MV-4-11 (cell line): Measurements from ENCODE around the gene BBLN.
"Not testable (repeated sequence)": the region's sequence is repeated elsewhere in the genome, so short reads cannot be mapped to it uniquely, and the experiment has no call there.

Experiments used
- DNase-seq: peaks from one replicate; lab custom pipeline; 2025; lab: John Stamatoyannopoulos, UW

BBLN gene

GRCh38 chr9:128124873-128125579, 35.0 kb upstream of the BBLN start:
- DNase-seq, result peak; percentile 64

DNA sequence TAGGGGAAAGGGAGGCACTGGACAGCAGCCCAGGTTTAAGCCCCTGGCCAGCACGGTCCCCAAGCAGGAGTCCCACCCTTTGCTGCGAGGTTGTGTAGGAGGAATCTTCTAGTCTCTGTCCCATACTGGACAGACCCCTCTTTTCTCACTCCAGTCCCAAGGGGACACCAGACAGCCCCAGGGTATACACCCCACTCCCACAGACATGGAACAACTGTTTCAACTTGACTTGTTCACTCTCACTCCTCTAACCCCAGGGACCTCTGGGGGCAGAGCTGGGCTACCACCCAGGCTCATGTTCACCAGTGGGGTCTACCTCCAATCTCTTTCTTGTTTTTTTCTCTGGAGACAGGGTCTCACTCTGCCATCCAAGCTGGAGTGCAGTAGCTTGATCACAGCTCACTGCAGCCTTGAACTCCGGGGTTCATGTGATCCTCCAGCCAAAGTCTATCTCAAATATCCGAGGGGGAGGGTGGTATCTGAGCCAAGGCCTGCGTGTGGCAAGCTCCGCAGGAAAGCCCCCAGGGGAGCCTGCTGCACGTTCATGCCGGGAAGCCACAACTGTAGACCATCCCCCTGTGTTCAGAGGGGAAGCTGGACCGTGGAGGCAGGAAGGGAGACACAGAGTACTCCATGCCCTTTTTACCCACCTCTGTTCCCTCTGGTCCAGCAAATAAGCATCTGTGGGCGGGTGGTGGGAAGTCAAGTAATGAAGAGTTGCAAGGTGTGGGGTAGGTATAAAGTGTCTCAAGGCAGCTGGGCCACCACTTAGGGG, 34.3 kb upstream of the BBLN start:
- no peak for DNase-seq

DNA sequence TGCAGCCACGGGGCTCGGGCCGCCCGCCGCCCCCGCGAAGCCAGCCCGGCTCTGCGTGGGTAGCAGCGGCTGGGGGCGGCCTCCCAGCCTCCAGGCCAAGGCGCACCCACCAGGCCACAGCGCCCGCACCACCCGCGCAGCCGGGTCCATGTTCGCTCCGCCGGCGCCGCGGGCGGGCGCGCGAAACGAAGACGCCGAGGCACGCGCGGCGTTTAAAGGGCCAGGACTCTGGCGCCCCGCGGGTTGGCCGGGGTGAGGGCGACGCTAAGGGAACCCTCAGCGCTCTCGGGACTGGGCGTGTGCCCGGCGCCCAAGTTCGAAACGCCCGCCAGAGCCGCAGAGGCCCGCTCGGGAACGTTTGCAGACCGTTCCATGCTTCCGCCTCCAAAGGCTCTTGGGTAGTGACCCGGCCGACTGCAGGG, 32.5 kb upstream of the BBLN start, which contains the start of gene PTGES2:
Gene PTGES2 (minus strand): TSS at position 162 of the 422 bp plus-strand sequence. CDS start 12 bp downstream, at position 150.
- peak; percentile 71 for DNase-seq

DNA sequence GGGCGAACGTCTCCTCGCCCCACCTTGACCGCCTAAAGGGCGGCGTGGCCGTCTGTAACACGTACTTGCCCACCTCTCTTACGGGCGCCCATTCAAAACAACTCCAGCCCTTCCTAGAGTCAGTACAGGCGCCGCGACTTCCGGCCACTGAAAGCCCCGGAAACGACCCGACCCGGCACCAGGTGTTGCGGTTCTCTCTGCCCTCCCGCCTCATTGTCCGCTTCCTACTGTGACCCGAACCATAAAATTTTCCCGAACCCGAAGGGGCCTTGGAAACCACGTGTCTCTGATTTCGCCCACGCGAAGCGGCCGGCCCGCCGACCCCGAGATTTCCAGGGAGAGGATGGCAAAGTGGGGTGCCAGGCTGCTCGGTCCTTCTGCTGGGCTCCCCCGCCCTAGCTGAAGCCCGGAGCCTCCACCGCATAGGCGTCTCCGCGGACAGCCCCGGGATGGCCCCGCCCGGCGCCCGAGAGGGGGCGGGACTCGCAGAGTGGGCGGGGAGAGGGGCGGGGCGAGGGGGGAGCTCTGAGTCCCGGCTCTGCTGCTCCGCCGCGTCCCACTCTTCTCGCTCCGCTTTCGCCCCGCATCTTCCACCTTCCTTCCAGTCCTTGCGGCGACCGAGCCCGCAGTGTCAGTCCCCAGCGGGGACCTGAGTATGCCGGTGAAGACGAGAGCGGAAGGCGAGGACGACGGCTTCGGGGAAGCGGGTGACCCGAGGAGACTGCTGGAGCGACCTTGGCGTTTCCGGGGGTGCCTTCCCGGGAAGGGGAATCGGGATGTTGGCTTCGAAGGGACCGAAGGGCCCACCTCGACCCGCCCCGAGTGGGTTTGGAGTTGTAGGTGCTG, 31.9 kb upstream of the BBLN start:
- peak; percentile 81 for DNase-seq

DNA sequence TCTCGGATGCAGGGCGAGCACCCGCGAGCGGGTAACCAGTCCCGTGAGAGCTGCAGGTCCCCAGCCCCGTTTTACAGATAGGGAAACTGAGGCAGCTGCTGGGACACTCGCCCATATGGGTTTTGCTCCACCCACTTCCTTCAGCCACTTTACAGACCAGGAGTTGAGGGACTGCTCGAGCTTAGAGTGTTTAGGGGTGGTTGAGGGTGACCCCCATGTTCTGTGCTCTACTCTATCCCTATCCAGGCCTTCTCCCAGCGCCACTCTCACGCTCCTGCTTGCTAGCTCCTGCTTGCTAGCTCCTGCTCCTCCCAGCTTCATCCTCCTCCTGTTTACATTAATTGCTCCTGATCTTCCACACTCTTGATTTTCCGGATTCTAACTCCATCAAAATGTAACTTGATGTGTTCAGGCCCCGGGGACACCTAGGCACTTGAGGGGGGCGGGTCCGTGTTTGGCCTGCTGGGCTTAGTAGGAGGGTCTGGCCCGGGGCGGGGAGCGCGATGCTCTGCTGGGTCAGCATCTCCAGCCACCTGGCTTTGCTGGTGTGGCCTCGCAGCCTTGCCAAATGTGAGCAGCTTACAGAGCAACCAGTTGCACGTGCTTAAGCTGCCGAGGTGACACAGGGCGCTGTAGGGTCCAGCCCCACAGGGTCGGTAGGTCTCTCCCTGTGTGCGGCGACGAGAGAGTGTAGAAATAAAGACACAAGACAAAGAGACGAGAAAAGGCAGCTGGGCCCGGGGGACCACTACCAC, 31.1 kb upstream of the BBLN start:
- DNase-seq, result no peak

GRCh38 chr9:128129976-128130590, 30.0 kb upstream of the BBLN start:
- not testable (repeated sequence) for DNase-seq

DNA sequence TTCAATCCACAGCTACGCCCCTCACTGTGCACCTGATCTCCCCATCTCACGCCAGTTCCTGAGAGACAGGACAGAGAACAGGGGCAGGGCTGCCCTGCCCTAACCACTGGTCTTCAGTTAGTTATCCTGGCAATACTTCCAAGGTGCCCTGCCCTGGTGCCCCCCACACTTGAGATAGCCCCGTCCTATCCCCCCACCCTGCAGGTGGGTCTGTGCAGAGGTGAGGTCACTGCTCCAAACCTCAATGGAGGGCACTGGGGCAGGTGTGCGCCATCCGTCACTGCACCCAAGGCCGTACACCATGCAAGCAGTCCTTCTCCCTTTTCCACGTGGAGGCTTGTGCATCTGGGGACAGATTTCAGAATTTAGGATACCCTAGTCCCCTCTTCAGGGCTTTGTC, 29.4 kb upstream of the BBLN start:
- DNase-seq, result not testable (repeated sequence)

DNA sequence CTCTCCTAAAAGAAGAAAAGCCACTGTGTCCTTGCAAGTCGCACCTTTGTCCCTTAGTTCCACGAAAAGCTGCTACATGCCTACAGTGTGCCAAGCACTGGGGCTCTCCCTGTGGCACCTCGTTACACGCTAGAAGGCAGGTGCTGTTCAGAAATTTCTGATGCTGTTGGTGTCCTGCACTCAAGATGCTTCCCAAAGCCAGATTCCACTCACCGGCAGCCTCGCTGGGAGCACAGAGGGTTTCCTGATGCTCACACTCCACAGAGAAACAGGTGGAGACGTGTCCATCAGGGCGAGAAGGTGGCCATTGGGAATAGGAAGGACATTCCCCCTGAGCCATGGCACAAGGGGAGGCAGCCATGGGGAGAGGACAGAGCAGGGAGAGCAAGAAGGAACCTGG, 28.7 kb upstream of the BBLN start:
- not testable (repeated sequence) for DNase-seq

DNA sequence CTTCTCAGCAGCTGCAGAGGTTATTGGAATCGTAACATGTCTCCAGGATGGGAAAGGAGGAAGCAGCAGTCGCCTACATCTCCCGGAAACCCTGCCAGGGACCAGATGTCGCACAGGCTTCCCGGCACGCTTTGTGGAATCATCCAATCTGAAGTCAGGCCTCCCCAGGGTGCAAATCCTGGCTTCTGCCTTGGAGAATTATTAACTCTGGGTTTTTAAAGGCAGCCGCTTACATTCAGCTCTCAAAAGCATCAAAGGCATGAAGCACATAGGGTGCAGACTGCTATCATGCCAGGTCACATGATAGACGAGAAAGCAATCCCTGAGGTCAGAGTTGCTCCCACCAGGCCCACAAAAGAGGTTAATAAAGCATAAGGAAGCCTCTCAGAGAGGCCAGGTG, 27.9 kb upstream of the BBLN start:
- not testable (repeated sequence) for DNase-seq

- DNase-seq, result not testable (repeated sequence)
Observed at GRCh38 chr9:128135561-128135960, 24.5 kb upstream of the BBLN start.

- DNase-seq, result peak; percentile 59
Observed at GRCh38 chr9:128136816-128137793, 23.0 kb upstream of the BBLN start.

GRCh38 chr9:128138001-128138400, 22.1 kb upstream of the BBLN start:
- DNase-seq, result no peak

GRCh38 chr9:128139621-128140020, 20.4 kb upstream of the BBLN start:
- no peak for DNase-seq

- DNase-seq, result no peak
Observed at GRCh38 chr9:128141604-128142003, 18.5 kb upstream of the BBLN start.

DNA sequence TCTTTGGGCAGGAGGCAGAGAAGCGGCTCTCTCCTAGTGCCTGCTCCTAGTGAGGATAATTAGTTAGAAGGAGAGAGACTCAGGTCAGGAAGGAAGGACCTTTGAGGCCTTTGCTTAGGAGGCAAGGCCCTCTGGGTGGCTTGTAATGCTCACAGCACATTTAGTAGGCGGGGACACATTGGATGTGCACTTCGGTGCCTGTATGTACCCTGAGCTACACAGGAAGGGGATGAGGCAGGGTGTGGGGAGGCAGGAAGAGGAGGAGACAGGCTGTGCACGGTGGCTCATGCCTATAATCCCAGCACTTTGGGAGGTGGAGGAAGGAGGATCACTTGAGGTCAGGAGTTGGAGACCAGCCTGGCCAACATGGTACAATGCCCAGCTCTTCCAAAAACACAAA, 18.0 kb upstream of the BBLN start:
- DNase-seq, result no peak

DNA sequence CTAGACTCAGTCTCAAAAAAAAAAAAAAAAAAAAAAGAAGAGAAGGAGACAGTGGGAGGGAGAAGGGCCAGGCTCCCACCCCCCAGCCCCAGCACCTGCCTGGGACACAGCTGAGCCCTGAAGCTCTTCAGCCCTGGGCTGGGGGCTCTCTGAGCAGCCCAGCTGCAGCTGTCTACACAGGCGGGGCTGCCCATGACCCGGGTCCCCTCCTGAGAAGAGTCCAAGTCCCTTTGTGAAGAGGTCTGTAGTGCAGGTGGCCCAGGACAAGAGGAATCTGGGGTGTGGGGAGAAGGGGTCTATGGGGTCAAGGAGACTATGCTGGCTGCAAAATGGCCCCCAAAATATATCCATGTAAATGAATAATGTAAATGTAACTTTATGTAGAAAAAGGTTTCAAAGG, 17.5 kb upstream of the BBLN start:
- no peak for DNase-seq

DNA sequence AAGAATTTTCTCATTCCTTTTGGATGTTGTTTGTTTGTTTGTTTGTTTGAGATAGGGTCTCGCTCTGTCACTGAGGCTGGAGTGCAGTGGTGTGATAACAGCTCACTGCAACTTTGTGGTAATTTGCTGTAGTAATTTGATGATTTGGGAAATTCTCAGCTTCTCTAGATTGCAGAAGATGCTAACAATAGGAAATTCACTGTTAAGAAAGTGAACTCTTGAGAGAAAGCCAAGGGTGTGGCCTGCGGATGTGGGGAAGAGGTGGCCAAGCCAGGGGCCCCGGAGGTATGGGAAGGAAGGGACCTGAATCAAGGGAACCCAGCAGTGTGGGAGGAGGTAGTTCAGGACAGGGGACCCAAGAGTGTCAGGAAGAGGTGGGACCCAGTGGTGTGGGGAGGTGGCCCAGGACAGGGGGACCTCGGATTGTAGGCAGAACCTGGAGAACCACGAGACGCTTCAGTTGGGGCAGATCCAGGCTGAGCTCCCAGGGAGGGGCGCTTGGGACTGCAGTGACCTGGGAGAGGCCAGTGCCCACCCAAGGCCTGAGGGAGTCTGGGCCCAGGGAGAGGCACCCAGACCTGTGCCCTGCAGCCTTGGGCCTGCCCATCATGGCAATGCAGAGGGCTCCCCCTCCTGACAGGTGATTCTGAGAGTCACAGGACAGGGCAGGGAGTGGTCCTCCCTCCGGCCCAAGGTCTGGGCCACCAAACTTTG, 16.4 kb upstream of the BBLN start:
- no peak for DNase-seq

- no peak for DNase-seq
Observed at GRCh38 chr9:128144239-128145181, 15.6 kb upstream of the BBLN start.
